ENCODE measurements around the gene IFIT5.
A peak's percentile ranks its signal among the peaks of the same experiment; 100 is the strongest.

IFIT5 gene

GRCh38 chr10:89450901-89451300, 36.5 kb downstream of the IFIT5 start:
- TF ChIP-seq POLR2A (IDR thresholded peaks at IDR 0.05; ENCODE audit: low read depth, low read length) (no peak), POLR2AphosphoS5 (IDR thresholded peaks at IDR 0.05; ENCODE audit: low read depth, low read length) (no peak), TAF1 (IDR thresholded peaks at IDR 0.05; ENCODE audit: borderline replicate concordance, low read depth, low read length) (no peak)
- no peak for DNase-seq (ENCODE audit: insufficient read length)
- FAIRE-seq, result no peak

DNA sequence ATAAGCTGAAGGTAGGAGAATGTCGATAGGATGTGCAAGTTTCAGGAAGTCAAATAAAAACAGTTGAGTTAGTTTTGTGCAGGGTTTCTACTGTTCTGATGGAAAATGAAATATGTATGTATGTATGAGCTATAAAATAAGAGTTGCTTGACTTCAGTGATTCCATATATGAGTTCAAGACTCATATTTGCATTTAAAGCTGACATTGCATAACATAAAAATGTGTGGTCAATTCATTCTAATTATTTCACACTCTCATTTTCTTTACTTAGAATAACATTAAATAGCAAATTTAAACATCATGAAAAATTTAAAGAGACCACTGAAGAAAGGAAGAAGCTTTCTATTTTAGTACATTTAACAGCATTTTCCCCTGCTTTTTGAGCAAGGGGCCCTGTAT, 37.8 kb downstream of the IFIT5 start:
- FAIRE-seq (no peak), DNase-seq (ENCODE audit: insufficient read length) (no peak)
- TF ChIP-seq TAF1 (IDR thresholded peaks at IDR 0.05; ENCODE audit: borderline replicate concordance, low read depth, low read length) (no peak), POLR2A (IDR thresholded peaks at IDR 0.05; ENCODE audit: low read depth, low read length) (no peak), POLR2AphosphoS5 (IDR thresholded peaks at IDR 0.05; ENCODE audit: low read depth, low read length) (no peak)

GRCh38 chr10:89454561-89455347, 40.4 kb downstream of the IFIT5 start:
- DNase-seq (ENCODE audit: insufficient read length) (no peak), FAIRE-seq (peak; percentile 17)
- TF ChIP-seq TAF1 (IDR thresholded peaks at IDR 0.05; ENCODE audit: borderline replicate concordance, low read depth, low read length), result no peak
- no peak for TF ChIP-seq POLR2A (IDR thresholded peaks at IDR 0.05; ENCODE audit: low read depth, low read length)
- no peak for TF ChIP-seq POLR2AphosphoS5 (IDR thresholded peaks at IDR 0.05; ENCODE audit: low read depth, low read length)

DNA sequence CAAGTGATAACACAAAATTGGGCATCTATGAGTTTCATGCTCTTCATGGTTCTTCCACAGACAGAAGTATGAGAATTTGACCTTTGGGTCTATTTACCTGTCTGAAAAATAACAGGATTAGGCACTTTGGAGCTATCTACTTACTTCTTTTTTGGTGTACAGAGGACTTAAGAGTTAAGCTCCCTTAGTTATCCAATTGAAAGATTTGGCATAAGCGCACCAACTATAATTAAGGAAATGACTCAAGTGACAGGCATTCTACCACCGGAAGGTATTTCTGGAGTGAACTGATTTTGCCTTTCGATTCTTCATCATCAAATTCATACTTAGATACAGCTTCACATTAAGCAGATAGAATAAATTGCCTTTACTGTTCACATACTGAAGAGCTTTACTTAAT, 43.9 kb downstream of the IFIT5 start:
- no peak for TF ChIP-seq POLR2AphosphoS5 (IDR thresholded peaks at IDR 0.05; ENCODE audit: low read depth, low read length)
- TF ChIP-seq TAF1 (IDR thresholded peaks at IDR 0.05; ENCODE audit: borderline replicate concordance, low read depth, low read length), result no peak
- TF ChIP-seq POLR2A (IDR thresholded peaks at IDR 0.05; ENCODE audit: low read depth, low read length), result no peak
- DNase-seq (ENCODE audit: insufficient read length) (no peak), FAIRE-seq (no peak)

- no peak for DNase-seq (ENCODE audit: insufficient read length)
- no peak for TF ChIP-seq POLR2AphosphoS5 (IDR thresholded peaks at IDR 0.05; ENCODE audit: low read depth, low read length)
- TF ChIP-seq POLR2A (IDR thresholded peaks at IDR 0.05; ENCODE audit: low read depth, low read length), result no peak
- no peak for TF ChIP-seq TAF1 (IDR thresholded peaks at IDR 0.05; ENCODE audit: borderline replicate concordance, low read depth, low read length)
- FAIRE-seq, result no peak
These were observed 44.4 kb downstream of the IFIT5 start for GRCh38 chr10:89458784-89459183.

DNA sequence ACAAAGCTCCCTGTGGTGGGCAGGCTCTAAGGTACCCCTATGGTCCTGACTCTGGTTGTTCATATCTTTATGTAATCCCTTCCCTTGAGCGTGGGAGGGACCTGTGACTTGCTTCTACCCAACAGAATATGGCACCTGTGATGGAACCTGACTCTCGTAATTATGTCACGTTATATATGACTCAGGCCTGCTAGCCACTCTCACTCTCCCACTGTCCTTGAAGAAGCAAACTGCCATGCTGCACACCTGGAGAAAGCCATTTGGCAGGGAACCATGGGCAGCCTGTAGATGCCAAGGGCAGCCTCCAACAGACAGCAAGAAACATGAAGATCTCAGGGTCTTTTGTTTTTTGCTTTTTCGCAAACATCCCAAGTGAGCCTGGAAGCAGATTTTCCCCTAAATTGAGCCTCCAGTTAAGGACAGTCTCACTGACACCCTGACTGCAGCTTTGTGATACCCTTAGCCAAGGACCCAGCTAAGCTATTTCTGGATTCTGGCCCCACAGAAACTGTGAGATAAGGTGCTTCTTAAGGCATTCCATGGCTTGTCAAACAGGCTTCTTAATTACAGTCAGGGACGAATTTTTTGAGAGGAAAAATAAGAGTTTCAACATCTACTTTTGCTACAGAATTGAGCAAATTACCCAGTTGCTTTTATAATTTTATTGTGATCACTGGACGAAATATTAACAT, 49.6 kb downstream of the IFIT5 start:
- DNase-seq (ENCODE audit: insufficient read length), result no peak
- FAIRE-seq, result no peak
- no peak for TF ChIP-seq POLR2A (IDR thresholded peaks at IDR 0.05; ENCODE audit: low read depth, low read length)
- no peak for TF ChIP-seq POLR2AphosphoS5 (IDR thresholded peaks at IDR 0.05; ENCODE audit: low read depth, low read length)
- TF ChIP-seq TAF1 (IDR thresholded peaks at IDR 0.05; ENCODE audit: borderline replicate concordance, low read depth, low read length), result no peak

DNA sequence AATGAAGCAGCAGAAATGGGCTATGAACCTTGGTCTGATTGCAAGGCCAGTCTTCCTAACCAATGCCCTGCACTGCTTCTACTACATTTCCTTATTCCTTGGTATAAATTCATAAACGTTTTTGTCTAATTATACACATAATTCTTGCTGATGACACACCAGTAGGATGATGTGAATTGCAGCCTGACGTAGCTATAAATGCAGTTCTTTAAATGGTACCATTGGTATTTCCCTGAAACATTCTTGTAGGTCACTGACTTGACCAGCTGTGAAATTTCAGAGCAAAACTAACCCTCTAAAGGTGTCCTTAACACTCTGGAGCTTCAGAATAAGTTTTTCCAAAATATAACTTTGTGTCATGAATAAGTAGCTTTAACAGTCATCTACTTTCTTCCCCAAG, 50.8 kb downstream of the IFIT5 start:
- FAIRE-seq, result no peak
- no peak for DNase-seq (ENCODE audit: insufficient read length)
- TF ChIP-seq POLR2AphosphoS5 (IDR thresholded peaks at IDR 0.05; ENCODE audit: low read depth, low read length), result no peak
- TF ChIP-seq POLR2A (IDR thresholded peaks at IDR 0.05; ENCODE audit: low read depth, low read length), result no peak
- TF ChIP-seq TAF1 (IDR thresholded peaks at IDR 0.05; ENCODE audit: borderline replicate concordance, low read depth, low read length), result no peak

DNA sequence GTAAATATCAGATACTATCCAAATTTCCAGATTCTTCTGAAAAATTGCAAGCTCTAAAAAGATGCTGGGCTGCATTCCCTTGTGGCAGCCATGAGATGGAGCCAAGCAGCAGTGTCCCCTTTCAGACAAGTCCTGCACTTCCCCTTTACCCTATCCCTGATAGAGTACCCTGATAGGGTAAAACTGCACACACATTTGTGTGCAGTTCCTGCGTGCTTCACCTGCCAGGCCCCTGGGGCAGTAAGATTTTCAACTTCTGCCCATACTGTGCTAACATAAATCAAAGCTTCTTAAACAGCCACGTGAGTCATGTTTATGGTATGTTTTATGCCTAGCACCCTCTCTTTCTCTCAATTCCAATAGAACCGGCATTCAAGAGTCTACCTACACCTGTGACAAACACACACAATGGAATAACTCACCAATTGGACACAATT, 52.2 kb downstream of the IFIT5 start:
- TF ChIP-seq POLR2AphosphoS5 (IDR thresholded peaks at IDR 0.05; ENCODE audit: low read depth, low read length), result no peak
- TF ChIP-seq TAF1 (IDR thresholded peaks at IDR 0.05; ENCODE audit: borderline replicate concordance, low read depth, low read length), result no peak
- TF ChIP-seq POLR2A (IDR thresholded peaks at IDR 0.05; ENCODE audit: low read depth, low read length), result no peak
- FAIRE-seq (no peak), DNase-seq (ENCODE audit: insufficient read length) (no peak)

GRCh38 chr10:89468191-89468965, 54.0 kb downstream of the IFIT5 start:
- DNase-seq (ENCODE audit: insufficient read length), result no peak
- TF ChIP-seq POLR2AphosphoS5 (IDR thresholded peaks at IDR 0.05; ENCODE audit: low read depth, low read length), result no peak
- TF ChIP-seq POLR2A (IDR thresholded peaks at IDR 0.05; ENCODE audit: low read depth, low read length), result no peak
- TF ChIP-seq TAF1 (IDR thresholded peaks at IDR 0.05; ENCODE audit: borderline replicate concordance, low read depth, low read length), result no peak
- no peak for FAIRE-seq

- FAIRE-seq (no peak), DNase-seq (ENCODE audit: insufficient read length) (no peak)
- TF ChIP-seq POLR2AphosphoS5 (IDR thresholded peaks at IDR 0.05; ENCODE audit: low read depth, low read length) (no peak), TAF1 (IDR thresholded peaks at IDR 0.05; ENCODE audit: borderline replicate concordance, low read depth, low read length) (no peak), POLR2A (IDR thresholded peaks at IDR 0.05; ENCODE audit: low read depth, low read length) (no peak)
These were observed 55.1 kb downstream of the IFIT5 start for GRCh38 chr10:89469517-89469916.
